ENCODE results near the gene MAPK11. TPM values are rescaled to one million over a fixed set of nuclear protein-coding genes. Genes with fewer than 3 reads are reported as not detected.

Gene MAPK11
- polyA plus RNA-seq, 3 donors: 0.81 TPM; not detected in 2

DNA sequence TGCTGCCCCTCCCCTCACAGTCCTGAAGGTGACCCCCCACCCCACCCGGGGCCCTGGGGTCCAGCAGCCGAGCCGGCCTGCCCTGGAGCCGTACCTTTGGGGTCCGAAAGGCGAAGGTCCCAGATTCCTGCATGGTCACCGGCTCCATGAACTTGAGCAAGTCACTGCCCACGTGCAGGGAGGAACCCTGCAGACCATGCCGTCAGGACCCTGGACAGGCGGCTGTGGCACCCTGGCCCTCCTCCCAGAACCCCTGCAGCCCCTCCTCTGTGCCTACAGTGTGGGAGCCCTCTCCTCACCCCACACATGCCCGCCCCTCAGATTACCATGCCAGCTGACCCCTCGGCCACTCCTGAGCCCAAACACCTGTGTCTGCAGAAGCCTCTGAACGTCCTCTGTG is 14.3 kb upstream of the MAPK11 start:
- WGBS (ENCODE audit: insufficient coverage): 95% methylated on average over 11 of the region's 13 CpGs
- H3K36me3 ChIP-seq (replicated peaks in 1 of 2; ENCODE audit: control insufficient read depth in 1 of 2, insufficient read depth in 2 of 2, low read length in 2 of 2): peaks cover 92 to 97% of the 10 kb centered on the region in 2 donors

DNA sequence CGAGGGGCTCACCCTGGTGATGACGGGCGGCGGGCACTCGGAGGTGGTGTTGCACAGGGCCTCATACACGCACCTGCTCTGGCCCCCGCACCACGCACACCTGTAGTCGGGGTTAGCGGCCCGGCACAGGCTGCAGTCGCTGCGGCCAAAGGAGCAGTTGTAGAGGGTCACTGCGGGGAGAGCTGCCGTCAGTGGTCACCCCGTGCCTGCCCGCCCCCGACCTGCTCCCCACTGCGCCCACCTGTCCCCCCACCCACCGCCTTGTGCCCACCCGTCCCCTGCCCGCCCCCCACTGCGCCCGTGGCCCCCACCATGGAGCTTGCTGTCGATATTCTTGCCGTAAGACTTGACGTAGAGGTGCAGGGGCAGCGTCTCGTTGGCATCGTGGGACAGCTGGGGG is 13.6 kb upstream of the MAPK11 start:
- H3K27ac Mint-ChIP-seq: no peak overlapping the region
- Histone ChIP-seq H3K27ac (ENCODE audit: low read depth in 1 of 2, low read length in 2 of 2) (no peak overlapping the region), H3K9ac (ENCODE audit: insufficient read depth, low read length, poor library complexity, severe bottlenecking) (no peak overlapping the region), H4K20me1 (ENCODE audit: insufficient read depth, low read length) (peaks cover 98% of the 10 kb centered on the region), H3K36me3 (replicated peaks in 1 of 2; ENCODE audit: control insufficient read depth in 1 of 2, insufficient read depth in 2 of 2, low read length in 2 of 2) (peaks cover 92 to 97% of the 10 kb centered on the region in 2 donors), H2AFZ (ENCODE audit: insufficient read depth, low read depth, low read length, poor library complexity, severe bottlenecking) (no peak overlapping the region), H3K27me3 (ENCODE audit: control insufficient read depth in 2 of 2, insufficient read depth in 2 of 2, low read length in 2 of 2) (no peaks in the 10 kb centered on the region), H3K79me2 (ENCODE audit: insufficient read depth, low read length) (peaks cover 31% of the 10 kb centered on the region), H3K4me2 (replicated peaks; ENCODE audit: extremely low read depth, low read length, poor library complexity, severe bottlenecking) (no peak overlapping the region), H3K4me1 (ENCODE audit: control insufficient read depth in 1 of 2, insufficient read depth in 2 of 2, low read length in 2 of 2) (no peaks in the 10 kb centered on the region), H3K9me3 (replicated peaks in 1 of 2; ENCODE audit: control insufficient read depth in 1 of 2, insufficient read depth in 1 of 2, low read length in 2 of 2) (no peaks in the 10 kb centered on the region), H3K4me3 (replicated peaks in 1 of 3; ENCODE audit: low read depth in 2 of 3, low read length in 3 of 3) (no peak overlapping the region)
- no peak overlapping the region for H3K4me3 Mint-ChIP-seq
- H3K27me3 Mint-ChIP-seq (ENCODE audit: low read depth in 3 of 3): peaks cover 0 to 2% (median 0%) of the 10 kb centered on the region in 3 donors
- H3K9me3 Mint-ChIP-seq: peaks cover 0 to 2% (median 0%) of the 10 kb centered on the region in 7 donors
- TF ChIP-seq, protein P1, sequence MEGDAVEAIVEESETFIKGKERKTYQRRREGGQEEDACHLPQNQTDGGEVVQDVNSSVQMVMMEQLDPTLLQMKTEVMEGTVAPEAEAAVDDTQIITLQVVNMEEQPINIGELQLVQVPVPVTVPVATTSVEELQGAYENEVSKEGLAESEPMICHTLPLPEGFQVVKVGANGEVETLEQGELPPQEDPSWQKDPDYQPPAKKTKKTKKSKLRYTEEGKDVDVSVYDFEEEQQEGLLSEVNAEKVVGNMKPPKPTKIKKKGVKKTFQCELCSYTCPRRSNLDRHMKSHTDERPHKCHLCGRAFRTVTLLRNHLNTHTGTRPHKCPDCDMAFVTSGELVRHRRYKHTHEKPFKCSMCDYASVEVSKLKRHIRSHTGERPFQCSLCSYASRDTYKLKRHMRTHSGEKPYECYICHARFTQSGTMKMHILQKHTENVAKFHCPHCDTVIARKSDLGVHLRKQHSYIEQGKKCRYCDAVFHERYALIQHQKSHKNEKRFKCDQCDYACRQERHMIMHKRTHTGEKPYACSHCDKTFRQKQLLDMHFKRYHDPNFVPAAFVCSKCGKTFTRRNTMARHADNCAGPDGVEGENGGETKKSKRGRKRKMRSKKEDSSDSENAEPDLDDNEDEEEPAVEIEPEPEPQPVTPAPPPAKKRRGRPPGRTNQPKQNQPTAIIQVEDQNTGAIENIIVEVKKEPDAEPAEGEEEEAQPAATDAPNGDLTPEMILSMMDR (IDR thresholded peaks at IDR 0.05): no peak
- no peak for DNase-seq
- no peaks in the 10 kb centered on the region for H3K4me1 Mint-ChIP-seq
- intact Hi-C loops (cut with micrococcal nuclease): no loop called here
- H3K36me3 Mint-ChIP-seq: peaks cover 51 to 82% of the 10 kb centered on the region in 2 donors
- WGBS (ENCODE audit: insufficient coverage): 95% methylated on average over 19 of the region's 30 CpGs

More for the DNA sequence above, 14.3 kb upstream of the MAPK11 start:
- Mint-ChIP-seq H3K9me3 (no peaks in the 10 kb centered on the region), H3K4me1 (no peaks in the 10 kb centered on the region), H3K36me3 (peaks cover 50 to 82% of the 10 kb centered on the region in 2 donors), H3K4me3 (no peak overlapping the region), H3K27me3 (ENCODE audit: low read depth in 3 of 3) (peaks cover 0 to 2% (median 0%) of the 10 kb centered on the region in 3 donors), H3K27ac (peak overlapping the region in 1 of 7 donors; percentile 38)
- peaks cover 38% of the 10 kb centered on the region for H3K79me2 ChIP-seq (ENCODE audit: insufficient read depth, low read length)
- H3K9me3 ChIP-seq (replicated peaks in 1 of 2; ENCODE audit: control insufficient read depth in 1 of 2, insufficient read depth in 1 of 2, low read length in 2 of 2): no peaks in the 10 kb centered on the region
- H3K27ac ChIP-seq (ENCODE audit: low read depth in 1 of 2, low read length in 2 of 2): no peak overlapping the region
- no peak overlapping the region for H3K4me3 ChIP-seq (replicated peaks in 1 of 3; ENCODE audit: low read depth in 2 of 3, low read length in 3 of 3)
- H3K4me2 ChIP-seq (replicated peaks; ENCODE audit: extremely low read depth, low read length, poor library complexity, severe bottlenecking): no peak overlapping the region
- no peaks in the 10 kb centered on the region for H3K27me3 ChIP-seq (ENCODE audit: control insufficient read depth in 2 of 2, insufficient read depth in 2 of 2, low read length in 2 of 2)
- TF ChIP-seq, protein P1 (IDR thresholded peaks at IDR 0.05): no peak
- DNase-seq: no peak
- H4K20me1 ChIP-seq (ENCODE audit: insufficient read depth, low read length): peaks cover 98% of the 10 kb centered on the region
- no peaks in the 10 kb centered on the region for H3K4me1 ChIP-seq (ENCODE audit: control insufficient read depth in 1 of 2, insufficient read depth in 2 of 2, low read length in 2 of 2)
- intact Hi-C loops (cut with micrococcal nuclease): no loop called here
- H3K9ac ChIP-seq (ENCODE audit: insufficient read depth, low read length, poor library complexity, severe bottlenecking): no peak overlapping the region
- no peak overlapping the region for H2AFZ ChIP-seq (ENCODE audit: insufficient read depth, low read depth, low read length, poor library complexity, severe bottlenecking)

All from CD14-positive monocyte (primary cell).